DMS 273 treated with DMSO at 0.1 percent for 48 hours (cell line): Measurements from ENCODE around the gene ADGRV1.
A peak's percentile ranks its signal among the peaks of the same experiment; 100 is the strongest.

Experiments
- DNase-seq: peaks from one replicate; lab custom pipeline; 2025; lab: John Stamatoyannopoulos, UW

The ADGRV1 gene

GRCh38 chr5:91164424-91164823 lies 605.8 kb downstream of the ADGRV1 start:
- DNase-seq: no peak

GRCh38 chr5:91166059-91166807 lies 607.6 kb downstream of the ADGRV1 start:
- no peak for DNase-seq

- DNase-seq: no peak
These were observed 610.3 kb downstream of the ADGRV1 start for GRCh38 chr5:91168859-91169258.

- DNase-seq: no peak
These were observed 611.7 kb downstream of the ADGRV1 start for GRCh38 chr5:91170266-91170665.

- no peak for DNase-seq
These were observed 612.7 kb downstream of the ADGRV1 start for GRCh38 chr5:91171322-91171721.

- no peak for DNase-seq
These were observed 615.8 kb downstream of the ADGRV1 start for GRCh38 chr5:91174396-91174795.

- DNase-seq: no peak
These were observed 617.1 kb downstream of the ADGRV1 start for GRCh38 chr5:91175708-91176107.

- DNase-seq: peak; percentile 56
These were observed 617.9 kb downstream of the ADGRV1 start for GRCh38 chr5:91176288-91177016.

- DNase-seq: no peak
These were observed 618.5 kb downstream of the ADGRV1 start for GRCh38 chr5:91177085-91177484.

- DNase-seq: no peak
These were observed 619.0 kb downstream of the ADGRV1 start for GRCh38 chr5:91177639-91178038.

GRCh38 chr5:91178461-91178860 lies 619.9 kb downstream of the ADGRV1 start:
- no peak for DNase-seq

- DNase-seq: no peak
These were observed 620.4 kb downstream of the ADGRV1 start for GRCh38 chr5:91179018-91179417.

GRCh38 chr5:91180506-91180905 lies 621.9 kb downstream of the ADGRV1 start:
- no peak for DNase-seq

GRCh38 chr5:91182763-91183162 lies 624.2 kb downstream of the ADGRV1 start:
- DNase-seq: no peak

GRCh38 chr5:91183743-91184142 lies 625.1 kb downstream of the ADGRV1 start:
- DNase-seq: no peak

- no peak for DNase-seq
These were observed 627.5 kb downstream of the ADGRV1 start for GRCh38 chr5:91186101-91186500.

- no peak for DNase-seq
These were observed 628.4 kb downstream of the ADGRV1 start for GRCh38 chr5:91187032-91187431.

- no peak for DNase-seq
These were observed 630.2 kb downstream of the ADGRV1 start for GRCh38 chr5:91188755-91189154.

GRCh38 chr5:91189480-91190313 lies 631.1 kb downstream of the ADGRV1 start:
- no peak for DNase-seq

- DNase-seq: no peak
These were observed 631.7 kb downstream of the ADGRV1 start for GRCh38 chr5:91190314-91190690.

GRCh38 chr5:91194824-91195381 lies 636.3 kb downstream of the ADGRV1 start:
- no peak for DNase-seq

GRCh38 chr5:91200692-91201091 lies 642.1 kb downstream of the ADGRV1 start:
- DNase-seq: no peak
